ENCODE measurements around the gene GNA14.

GRCh38 chr9:77453825-77454647, 194.1 kb downstream of the GNA14 start:
- no peak for TF ChIP-seq CTCF (conservative IDR thresholded peaks at IDR 0.05)
- no peak for TF ChIP-seq EZH2 (IDR thresholded peaks at IDR 0.05; ENCODE audit: low read depth)

Measured in PC-9 (cell line).